ENCODE measurements around the gene MAPT.

MAPT gene

GRCh38 chr17:45976391-45976754 is 82.0 kb downstream of the MAPT start:
- no peak for DNase-seq

GRCh38 chr17:45976755-45977505 is 82.6 kb downstream of the MAPT start:
- DNase-seq: no peak

GRCh38 chr17:45977506-45977824 is 83.1 kb downstream of the MAPT start:
- no peak for DNase-seq

GRCh38 chr17:45977976-45978626 is 83.7 kb downstream of the MAPT start:
- no peak for DNase-seq

GRCh38 chr17:45979137-45979536 is 84.8 kb downstream of the MAPT start:
- no peak for DNase-seq

- DNase-seq: no peak
These were observed 86.5 kb downstream of the MAPT start for GRCh38 chr17:45980855-45981254.

- DNase-seq: no peak
These were observed 87.0 kb downstream of the MAPT start for GRCh38 chr17:45981306-45981705.

- DNase-seq: no peak
These were observed 88.6 kb downstream of the MAPT start for GRCh38 chr17:45982791-45983613.

GRCh38 chr17:45983614-45984310 is 89.4 kb downstream of the MAPT start:
- DNase-seq: no peak

GRCh38 chr17:45984368-45984767 is 90.0 kb downstream of the MAPT start:
- DNase-seq: no peak

GRCh38 chr17:45985447-45985846 is 91.1 kb downstream of the MAPT start:
- DNase-seq: no peak

GRCh38 chr17:45986056-45986455 is 91.7 kb downstream of the MAPT start:
- no peak for DNase-seq

- DNase-seq: no peak
These were observed 93.4 kb downstream of the MAPT start for GRCh38 chr17:45987706-45988105.

- DNase-seq: no peak
These were observed 95.4 kb downstream of the MAPT start for GRCh38 chr17:45989759-45990158.

GRCh38 chr17:45990886-45991285 is 96.5 kb downstream of the MAPT start:
- peak in 1 of 2 experiments; percentile 11 for DNase-seq

GRCh38 chr17:45991341-45991740 is 97.0 kb downstream of the MAPT start:
- no peak for DNase-seq

- no peak for DNase-seq
These were observed 97.8 kb downstream of the MAPT start for GRCh38 chr17:45992175-45992574.

GRCh38 chr17:45992904-45993303 is 98.5 kb downstream of the MAPT start:
- no peak for DNase-seq

- no peak for DNase-seq
These were observed 99.7 kb downstream of the MAPT start for GRCh38 chr17:45993962-45994627.

GRCh38 chr17:45994987-45995386 is 100.6 kb downstream of the MAPT start:
- no peak for DNase-seq

- DNase-seq: no peak
These were observed 101.4 kb downstream of the MAPT start for GRCh38 chr17:45995627-45996270.

- DNase-seq: no peak
These were observed 102.1 kb downstream of the MAPT start for GRCh38 chr17:45996282-45996937.
